DND-41 (cell line): ENCODE results near the gene SLC18A3.

Experiments
- CTCF ChIP-seq: IDR thresholded peaks from 2 replicates; pipeline ENCODE4 v1.5.1; 2012; ENCODE audit warnings: borderline replicate concordance, low read length, moderate library complexity, mild to moderate bottlenecking; ENCODE audit not compliant: poor library complexity, severe bottlenecking; ENCODE audit errors: extremely low read depth
- EZH2 ChIP-seq: IDR thresholded peaks from 3 replicates; pipeline ENCODE4 v1.6.1; 2012; ENCODE audit warnings: borderline replicate concordance, low read depth, mild to moderate bottlenecking, moderate library complexity, low read length, inconsistent platforms; ENCODE audit not compliant: severe bottlenecking

GRCh38 chr10:49594594-49594993, 15.5 kb upstream of the SLC18A3 start:
- TF ChIP-seq CTCF (peak; percentile 95), EZH2 (no peak)
